PC-9 (cell line): ENCODE results near the gene DCAF15.

Experiments
- CTCF ChIP-seq: fragments of 200-600 bp; sonication (generic); conservative IDR thresholded peaks from 2 replicates; pipeline ENCODE4 v1.6.1; 2017; ENCODE audit warnings: mixed run types, antibody characterized with exemption, mild to moderate bottlenecking, moderate library complexity
- EZH2 ChIP-seq: fragments of 200-600 bp; sonication (generic); IDR thresholded peaks from 2 replicates; pipeline ENCODE4 v1.8.0; 2017; ENCODE audit warnings: antibody characterized with exemption, low read depth

GRCh38 chr19:13918726-13919411, 33.4 kb upstream of the DCAF15 start:
- TF ChIP-seq CTCF: no peak
- no peak for TF ChIP-seq EZH2
